HepG2 (cell line): ENCODE measurements around the gene DHX16. TPM values are rescaled to one million over a fixed set of nuclear protein-coding genes. Genes with fewer than 3 reads are reported as not detected.

Experiments used
- GABPA ChIP-seq, 2 experiments: IDR thresholded peaks; 2 replicates each; pipeline ENCODE4 v1.6.1; 2011 to 2016; ENCODE audit warnings: low read depth in 2 of 2, low read length in 1 of 2, missing biosample characterization in 1 of 2, missing genetic modification characterization in 1 of 2
- NR1H2 ChIP-seq: sonication (generic); formaldehyde crosslinking; IDR thresholded peaks from 2 replicates; pipeline ENCODE4 v1.8.1; 2022; ENCODE audit warnings: low read depth, missing genetic modification reagents, borderline replicate concordance
- PHB2 ChIP-seq: fragments of 450-650 bp; IDR thresholded peaks from 2 replicates; pipeline ENCODE4 v1.6.1; 2018; ENCODE audit not compliant: partially characterized antibody
- PPARG ChIP-seq: conservative IDR thresholded peaks from 2 replicates; pipeline ENCODE4 v1.6.1; 2016; ENCODE audit warnings: missing biosample characterization, missing genetic modification reagents
- RCOR2 ChIP-seq: IDR thresholded peaks from 2 replicates; pipeline ENCODE4 v1.6.1; 2016; ENCODE audit warnings: missing biosample characterization, missing genetic modification reagents
- REPIN1 ChIP-seq: sonication (generic); formaldehyde crosslinking; IDR thresholded peaks from 2 replicates; pipeline ENCODE4 v1.8.0; 2022; ENCODE audit warnings: missing genetic modification reagents, low read depth, mild to moderate bottlenecking, borderline replicate concordance
- RNF2 ChIP-seq: fragments of 450-650 bp; conservative IDR thresholded peaks from 2 replicates; pipeline ENCODE4 v1.6.1; 2016; ENCODE audit warnings: low read depth
- SMAD9 ChIP-seq: sonication (generic); formaldehyde crosslinking; IDR thresholded peaks from 2 replicates; pipeline ENCODE4 v1.5.1; 2020; ENCODE audit warnings: mild to moderate bottlenecking, missing genetic modification reagents
- TBX2 ChIP-seq: sonication (generic); formaldehyde crosslinking; IDR thresholded peaks from 2 replicates; pipeline ENCODE4 v1.5.0; 2020; ENCODE audit warnings: missing genetic modification reagents, mild to moderate bottlenecking, borderline replicate concordance
- YY1 ChIP-seq: IDR thresholded peaks from 2 replicates; pipeline ENCODE4 v1.6.1; 2011; ENCODE audit warnings: low read length, low read depth, moderate library complexity, mild to moderate bottlenecking; ENCODE audit not compliant: insufficient read depth, insufficient replicate concordance
- ZNF350 ChIP-seq: sonication (generic); formaldehyde crosslinking; IDR thresholded peaks from 2 replicates; pipeline ENCODE4 v1.4.0; 2020; ENCODE audit warnings: mild to moderate bottlenecking, low read depth, missing genetic modification reagents, borderline replicate concordance
- ZNF484 ChIP-seq: sonication (generic); formaldehyde crosslinking; IDR thresholded peaks from 2 replicates; pipeline ENCODE4 v1.5.1; 2020; ENCODE audit warnings: mild to moderate bottlenecking, low read depth, missing genetic modification reagents, borderline replicate concordance
- ZNF710 ChIP-seq: sonication (generic); formaldehyde crosslinking; IDR thresholded peaks from 2 replicates; pipeline ENCODE4 v1.5.0; 2020; ENCODE audit warnings: mild to moderate bottlenecking, missing genetic modification reagents, borderline replicate concordance
- ZNF747 ChIP-seq: sonication (generic); formaldehyde crosslinking; IDR thresholded peaks from 2 replicates; pipeline ENCODE4 v1.8.1; 2023; ENCODE audit warnings: missing genetic modification reagents, mild to moderate bottlenecking, borderline replicate concordance
- ZNF768 ChIP-seq: sonication (generic); formaldehyde crosslinking; IDR thresholded peaks from 2 replicates; pipeline ENCODE4 v1.4.0; 2020; ENCODE audit warnings: missing genetic modification reagents
- ZZZ3 ChIP-seq: sonication (generic); formaldehyde crosslinking; IDR thresholded peaks from 2 replicates; pipeline ENCODE4 v1.4.0; 2020; ENCODE audit warnings: missing genetic modification reagents, mild to moderate bottlenecking, borderline replicate concordance
- polyA plus RNA-seq, 8 experiments: library from polyadenylated mRNA; depleted of rRNA in 3 of 8; stranded (reverse) in 7 of 8; unstranded in 1 of 8; fragments of >200 nt; fragmentation: Illumina TruSeq in 4 of 8; extraction: Trizol in 4 of 8; gene quantifications; 2 replicates each; pipeline versions ENCODE4 v1.2.1 to v1.2.3, GENCODE V29; 2011 to 2016; ENCODE audit warnings: low read depth in 4 of 8, missing spikeins in 1 of 8, mixed read lengths in 1 of 8; ENCODE audit not compliant: insufficient read depth in 1 of 8
- total RNA-seq, 5 experiments: library from RNA; depleted of rRNA; stranded (reverse); fragments of >200 nt; fragmentation: Illumina TruSeq; extraction: Trizol; gene quantifications; 2 replicates each; pipeline ENCODE4 v1.2.3, GENCODE V29; 2016; ENCODE audit warnings: low read depth in 1 of 5
- TF ChIP-seq, protein P1 (sequence below): IDR thresholded peaks from 2 replicates; pipeline ENCODE4 v1.6.1; 2016

DHX16 gene
- total and polyA plus RNA-seq, 2 of the 13 experiments (the other 11 are each of a cell fraction or from before 2014, with no cell fraction given), result 57.0 to 58.5 TPM

- TF ChIP-seq, protein P1, sequence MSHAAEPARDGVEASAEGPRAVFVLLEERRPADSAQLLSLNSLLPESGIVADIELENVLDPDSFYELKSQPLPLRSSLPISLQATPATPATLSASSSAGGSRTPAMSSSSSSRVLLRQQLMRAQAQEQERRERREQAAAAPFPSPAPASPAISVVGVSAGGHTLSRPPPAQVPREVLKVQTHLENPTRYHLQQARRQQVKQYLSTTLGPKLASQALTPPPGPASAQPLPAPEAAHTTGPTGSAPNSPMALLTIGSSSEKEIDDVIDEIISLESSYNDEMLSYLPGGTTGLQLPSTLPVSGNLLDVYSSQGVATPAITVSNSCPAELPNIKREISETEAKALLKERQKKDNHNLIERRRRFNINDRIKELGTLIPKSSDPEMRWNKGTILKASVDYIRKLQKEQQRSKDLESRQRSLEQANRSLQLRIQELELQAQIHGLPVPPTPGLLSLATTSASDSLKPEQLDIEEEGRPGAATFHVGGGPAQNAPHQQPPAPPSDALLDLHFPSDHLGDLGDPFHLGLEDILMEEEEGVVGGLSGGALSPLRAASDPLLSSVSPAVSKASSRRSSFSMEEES (CRISPR knock-in tag), result no peak
- TF ChIP-seq TBX2 (CRISPR knock-in tag) (peak; percentile 95), ZZZ3 (CRISPR knock-in tag) (no peak; the same call in 1 of the 2 replicates), RCOR2 (CRISPR knock-in tag) (peak; percentile 14; the same call in 1 of the 2 replicates), ZNF710 (CRISPR knock-in tag) (peak; percentile 92), REPIN1 (CRISPR knock-in tag) (peak; percentile 75; the same call in 1 of the 2 replicates), ZNF768 (CRISPR knock-in tag) (peak; percentile 70), PPARG (CRISPR knock-in tag) (0 out of 2 replicates have a peak, but pooled peaks have one; percentile 21), GABPA (IDR thresholded peaks at IDR 0.05; ENCODE audit: low read depth, low read length) (no peak), GABPA (CRISPR knock-in tag; IDR thresholded peaks at IDR 0.05; ENCODE audit: low read depth) (0 out of 2 replicates have a peak, but pooled peaks have one; percentile 34), ZNF747 (CRISPR knock-in tag) (peak; percentile 92; the same call in 1 of the 2 replicates), PHB2 (no peak), ZNF484 (CRISPR knock-in tag) (peak; percentile 86; the same call in 1 of the 2 replicates), NR1H2 (peak; percentile 87; the same call in 1 of the 2 replicates), SMAD9 (CRISPR knock-in tag) (peak; percentile 97), YY1 (peak; percentile 78), RNF2 (no peak; the same call in 1 of the 2 replicates), ZNF350 (peak; percentile 89)
Measured at GRCh38 chr6:30647242-30648116, 25.3 kb downstream of the DHX16 start (continued).
